Loucy (cell line): ENCODE measurements around the gene TGFB2.

Source experiments
- H2AFZ ChIP-seq: fragments of 200-600 bp; sonication (generic); 2 replicates; pipeline ENCODE4 v1.6.0; 2016; ENCODE audit warnings: antibody characterized with exemption, mild to moderate bottlenecking, low read length, moderate library complexity
- H3F3A ChIP-seq: fragments of 200-600 bp; 2 replicates; pipeline ENCODE4 v1.6.0; 2016; ENCODE audit warnings: antibody characterized with exemption, low read depth, mild to moderate bottlenecking
- H3K27me3 ChIP-seq: fragments of 200-600 bp; sonication (generic); 2 replicates; pipeline ENCODE4 v1.6.1; 2014; ENCODE audit warnings: low read length, mild to moderate bottlenecking; ENCODE audit not compliant: insufficient read depth, poor library complexity, severe bottlenecking
- H3K36me3 ChIP-seq: fragments of 200-600 bp; sonication (generic); 2 replicates; pipeline ENCODE4 v1.6.1; 2016; ENCODE audit warnings: low read length; ENCODE audit not compliant: insufficient read depth
- H3K4me1 ChIP-seq: fragments of 200-600 bp; sonication (generic); 2 replicates; pipeline ENCODE4 v1.5.1; 2014; ENCODE audit warnings: low read length, mild to moderate bottlenecking; ENCODE audit not compliant: insufficient read depth, poor library complexity, severe bottlenecking
- H3K4me2 ChIP-seq: fragments of 200-600 bp; sonication (generic); 2 replicates; pipeline ENCODE4 v1.6.0; 2014; ENCODE audit warnings: antibody characterized with exemption, low read length, low read depth, mild to moderate bottlenecking; ENCODE audit not compliant: poor library complexity, severe bottlenecking
- H3K4me3 ChIP-seq: fragments of 200-600 bp; sonication (generic); 2 replicates; pipeline ENCODE4 v1.5.1; 2014; ENCODE audit warnings: low read length, mild to moderate bottlenecking, mixed read lengths; ENCODE audit not compliant: poor library complexity, severe bottlenecking
- H3K79me2 ChIP-seq: fragments of 200-600 bp; sonication (generic); 2 replicates; pipeline ENCODE4 v1.6.1; 2014; ENCODE audit warnings: low read length; ENCODE audit not compliant: insufficient read depth
- H3K9ac ChIP-seq: fragments of 200-600 bp; sonication (generic); 2 replicates; pipeline ENCODE4 v1.6.0; 2014; ENCODE audit warnings: mild to moderate bottlenecking, low read depth, low read length, moderate library complexity; ENCODE audit not compliant: poor library complexity, severe bottlenecking
- H3K9me2 ChIP-seq: fragments of 200-600 bp; sonication (generic); replicated peaks from 2 replicates; pipeline ENCODE4 v1.6.1; 2016; ENCODE audit warnings: low read depth, low read length, mixed read lengths
- H3K9me3 ChIP-seq: fragments of 200-600 bp; sonication (generic); 2 replicates; pipeline ENCODE4 v1.6.1; 2014; ENCODE audit warnings: mild to moderate bottlenecking, antibody characterized with exemption, low read length, low read depth; ENCODE audit not compliant: insufficient read depth
- H4K20me1 ChIP-seq: fragments of 200-600 bp; sonication (generic); 2 replicates; pipeline ENCODE4 v1.6.0; 2014; ENCODE audit warnings: antibody characterized with exemption, low read length, mild to moderate bottlenecking; ENCODE audit not compliant: insufficient read depth, poor library complexity, severe bottlenecking
- CTCF ChIP-seq: fragments of 200-600 bp; sonication (generic); conservative IDR thresholded peaks from 2 replicates; pipeline ENCODE4 v1.5.1; 2014; ENCODE audit warnings: mild to moderate bottlenecking, antibody characterized with exemption, low read length
- EZH2phosphoT487 ChIP-seq: fragments of 200-600 bp; IDR thresholded peaks from 2 replicates; pipeline ENCODE4 v1.6.1; 2018; ENCODE audit warnings: antibody characterized with exemption, mild to moderate bottlenecking, moderate library complexity, borderline replicate concordance

TGFB2 gene

GRCh38 chr1:218444173-218444572 is 99.0 kb downstream of the TGFB2 start:
- no peak overlapping the region for H3K4me2 ChIP-seq
- H3K9me3 ChIP-seq, result no peaks in the 10 kb centered on the region
- H3K36me3 ChIP-seq, result no peaks in the 10 kb centered on the region
- no peaks in the 10 kb centered on the region for H3F3A ChIP-seq
- H4K20me1 ChIP-seq, result no peaks in the 10 kb centered on the region
- H2AFZ ChIP-seq, result peak overlapping the region; percentile 28; the same call in 1 of the 2 replicates
- H3K4me3 ChIP-seq, result no peak overlapping the region
- H3K27me3 ChIP-seq, result no peaks in the 10 kb centered on the region
- H3K4me1 ChIP-seq, result no peaks in the 10 kb centered on the region
- TF ChIP-seq CTCF (no peak), EZH2phosphoT487 (no peak)
- H3K9ac ChIP-seq, result no peak overlapping the region
- H3K9me2 ChIP-seq, result no peaks in the 10 kb centered on the region
- no peaks in the 10 kb centered on the region for H3K79me2 ChIP-seq

DNA sequence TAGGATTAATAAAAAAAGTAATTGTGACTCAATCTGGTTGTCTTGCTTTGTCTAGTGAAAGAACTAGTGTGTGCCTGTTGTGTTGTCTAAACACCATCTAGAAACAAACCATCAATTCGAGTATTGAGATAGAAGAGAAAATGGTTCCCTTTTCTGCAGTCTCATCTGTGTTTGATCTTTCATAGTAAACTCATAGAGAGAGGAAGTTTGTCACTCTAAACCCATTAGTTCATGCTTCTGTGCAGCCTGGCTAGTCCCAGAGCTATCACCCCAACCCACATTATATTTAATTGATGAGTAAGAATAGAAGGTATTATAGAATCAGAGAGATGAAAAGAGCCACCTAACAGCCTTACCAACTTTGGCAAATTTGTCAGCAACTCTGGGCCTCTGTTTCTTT is 99.5 kb downstream of the TGFB2 start:
- no peak overlapping the region for H3K4me2 ChIP-seq

GRCh38 chr1:218447010-218447689 is 102.0 kb downstream of the TGFB2 start:
- Histone ChIP-seq H3K4me2 (no peak overlapping the region), H3K9me3 (no peaks in the 10 kb centered on the region), H3K4me3 (no peak overlapping the region), H3K9ac (no peak overlapping the region), H3K27me3 (no peaks in the 10 kb centered on the region), H4K20me1 (no peaks in the 10 kb centered on the region), H2AFZ (no peak overlapping the region), H3K9me2 (no peaks in the 10 kb centered on the region), H3K79me2 (no peaks in the 10 kb centered on the region), H3K4me1 (no peaks in the 10 kb centered on the region), H3F3A (no peaks in the 10 kb centered on the region), H3K36me3 (no peaks in the 10 kb centered on the region)
- TF ChIP-seq EZH2phosphoT487 (no peak), CTCF (no peak)

More for the DNA sequence above, 99.5 kb downstream of the TGFB2 start:
- Histone ChIP-seq H3K4me1 (no peaks in the 10 kb centered on the region), H2AFZ (peak overlapping the region; percentile 31; the same call in 1 of the 2 replicates), H4K20me1 (no peaks in the 10 kb centered on the region), H3K9me3 (no peaks in the 10 kb centered on the region), H3K27me3 (no peaks in the 10 kb centered on the region), H3K79me2 (no peaks in the 10 kb centered on the region), H3K9me2 (no peaks in the 10 kb centered on the region), H3K4me3 (no peak overlapping the region), H3F3A (no peaks in the 10 kb centered on the region), H3K9ac (no peak overlapping the region), H3K36me3 (no peaks in the 10 kb centered on the region)
- no peak for TF ChIP-seq EZH2phosphoT487

GRCh38 chr1:218451415-218451814 is 106.3 kb downstream of the TGFB2 start:
- Histone ChIP-seq H3K9me3 (no peaks in the 10 kb centered on the region), H3K27me3 (no peaks in the 10 kb centered on the region), H3K9ac (no peak overlapping the region), H2AFZ (no peak overlapping the region), H3K4me3 (no peak overlapping the region), H3F3A (no peaks in the 10 kb centered on the region), H4K20me1 (no peaks in the 10 kb centered on the region), H3K36me3 (no peaks in the 10 kb centered on the region), H3K4me1 (peaks cover 17% of the 10 kb centered on the region), H3K4me2 (no peak overlapping the region), H3K79me2 (no peaks in the 10 kb centered on the region), H3K9me2 (no peaks in the 10 kb centered on the region)
- TF ChIP-seq EZH2phosphoT487 (no peak), CTCF (no peak)
